Suprapubic skin (tissue), 4 donors: ENCODE results near the gene OR14A2. TPM values are rescaled to one million over a fixed set of nuclear protein-coding genes. Genes with fewer than 3 reads are reported as not detected.
"Not testable (repeated sequence)": the region's sequence is repeated elsewhere in the genome, so short reads cannot be mapped to it uniquely, and the experiment has no call there.

ENCODE experiments used
- DNase-seq, 2 donors: peaks; one replicate each; pipeline ENCODE4 v3.0.0-alpha.2; 2019; ENCODE audit warnings: low spot score in 2 of 2
- H3K27ac ChIP-seq: fragments of 200-600 bp; sonication (generic); one replicate; pipeline ENCODE4 v1.5.1; 2019
- H3K27me3 ChIP-seq: fragments of 200-600 bp; sonication (generic); one replicate; pipeline ENCODE4 v1.5.1; 2019
- H3K36me3 ChIP-seq: fragments of 200-600 bp; sonication (generic); one replicate; pipeline ENCODE4 v1.5.1; 2019
- H3K4me1 ChIP-seq: fragments of 200-600 bp; sonication (generic); one replicate; pipeline ENCODE4 v1.5.1; 2019
- H3K4me3 ChIP-seq: fragments of 200-600 bp; sonication (generic); one replicate; pipeline ENCODE4 v1.5.1; 2019; ENCODE audit warnings: mild to moderate bottlenecking
- H3K9me3 ChIP-seq: fragments of 200-600 bp; sonication (generic); one replicate; pipeline ENCODE4 v1.5.1; 2019
- EP300 ChIP-seq: sonication (generic); formaldehyde crosslinking; IDR thresholded peaks from one replicate; pipeline ENCODE4 v1.6.1; 2017; ENCODE audit warnings: antibody characterized with exemption
- POLR2A ChIP-seq, 2 donors: fragments of 450-650 bp; IDR thresholded peaks; one replicate each; pipeline ENCODE4 v1.6.1; 2017; ENCODE audit warnings: antibody characterized with exemption in 2 of 2, mild to moderate bottlenecking in 2 of 2, moderate library complexity in 2 of 2
- POLR2AphosphoS5 ChIP-seq, 3 donors: sonication (generic); formaldehyde crosslinking; IDR thresholded peaks; one replicate each; pipeline ENCODE4 v1.6.1; 2017; ENCODE audit warnings: antibody characterized with exemption in 3 of 3
- WGBS: methylation state at CpG from one replicate; pipeline ENCODE4 v1.1.5; 2018; 5-methylcytosine and 5-hydroxymethylcytosine counted together
- total RNA-seq, 4 donors: library from RNA; depleted of rRNA; stranded (reverse); fragments of >200 nt; gene quantifications; one replicate each; pipeline ENCODE4 v1.1.0, GENCODE V29; 2016
- TF ChIP-seq, protein P1 (sequence below), 2 donors: fragments of 200-600 bp in 1 of 2; fragments of 450-650 bp in 1 of 2; sonication (generic) in 1 of 2; IDR thresholded peaks; one replicate each; pipeline ENCODE4 v1.5.1; 2016 to 2019; ENCODE audit warnings: antibody characterized with exemption in 2 of 2, mild to moderate bottlenecking in 1 of 2, moderate library complexity in 1 of 2

OR14A2 gene
- total RNA-seq, result not detected

- 90% methylated on average over 2 of the region's 2 CpGs for WGBS
Observed at GRCh38 chr1:247748041-247748440, at the start of gene OR14A2. TSS of gene OR14A2 (minus strand) at chr1:247748141.

GRCh38 chr1:247797518-247797917, 49.6 kb upstream of the OR14A2 start:
- no peak for DNase-seq
- WGBS, result 36% methylated on average over 2 of the region's 2 CpGs
- no peaks in the 10 kb centered on the region for H3K9me3 ChIP-seq
- H3K4me3 ChIP-seq, result no peak overlapping the region
- no peak overlapping the region for H3K27ac ChIP-seq
- no peaks in the 10 kb centered on the region for H3K4me1 ChIP-seq
- H3K27me3 ChIP-seq, result no peaks in the 10 kb centered on the region
- TF ChIP-seq, protein P1, sequence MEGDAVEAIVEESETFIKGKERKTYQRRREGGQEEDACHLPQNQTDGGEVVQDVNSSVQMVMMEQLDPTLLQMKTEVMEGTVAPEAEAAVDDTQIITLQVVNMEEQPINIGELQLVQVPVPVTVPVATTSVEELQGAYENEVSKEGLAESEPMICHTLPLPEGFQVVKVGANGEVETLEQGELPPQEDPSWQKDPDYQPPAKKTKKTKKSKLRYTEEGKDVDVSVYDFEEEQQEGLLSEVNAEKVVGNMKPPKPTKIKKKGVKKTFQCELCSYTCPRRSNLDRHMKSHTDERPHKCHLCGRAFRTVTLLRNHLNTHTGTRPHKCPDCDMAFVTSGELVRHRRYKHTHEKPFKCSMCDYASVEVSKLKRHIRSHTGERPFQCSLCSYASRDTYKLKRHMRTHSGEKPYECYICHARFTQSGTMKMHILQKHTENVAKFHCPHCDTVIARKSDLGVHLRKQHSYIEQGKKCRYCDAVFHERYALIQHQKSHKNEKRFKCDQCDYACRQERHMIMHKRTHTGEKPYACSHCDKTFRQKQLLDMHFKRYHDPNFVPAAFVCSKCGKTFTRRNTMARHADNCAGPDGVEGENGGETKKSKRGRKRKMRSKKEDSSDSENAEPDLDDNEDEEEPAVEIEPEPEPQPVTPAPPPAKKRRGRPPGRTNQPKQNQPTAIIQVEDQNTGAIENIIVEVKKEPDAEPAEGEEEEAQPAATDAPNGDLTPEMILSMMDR (IDR thresholded peaks at IDR 0.05), result no peak
- TF ChIP-seq POLR2A (IDR thresholded peaks at IDR 0.05), result no peak
- TF ChIP-seq EP300, result no peak
- no peaks in the 10 kb centered on the region for H3K36me3 ChIP-seq

More at GRCh38 chr1:247748041-247748440, at the start of gene OR14A2:
- no peak for DNase-seq
- H3K9me3 ChIP-seq, result peaks cover 22% of the 10 kb centered on the region
- H3K4me1 ChIP-seq, result no peaks in the 10 kb centered on the region
- H3K27me3 ChIP-seq, result no peaks in the 10 kb centered on the region
- no peak within 1 kb of the TSS for H3K27ac ChIP-seq
- TF ChIP-seq POLR2A (IDR thresholded peaks at IDR 0.05), result no peak
- TF ChIP-seq POLR2AphosphoS5 (IDR thresholded peaks at IDR 0.05), result no peak
- no peak for TF ChIP-seq EP300
- TF ChIP-seq, protein P1 (IDR thresholded peaks at IDR 0.05), result no peak
- no peaks in the 10 kb centered on the region for H3K36me3 ChIP-seq
- H3K4me3 ChIP-seq, result no peak within 1 kb of the TSS

DNA sequence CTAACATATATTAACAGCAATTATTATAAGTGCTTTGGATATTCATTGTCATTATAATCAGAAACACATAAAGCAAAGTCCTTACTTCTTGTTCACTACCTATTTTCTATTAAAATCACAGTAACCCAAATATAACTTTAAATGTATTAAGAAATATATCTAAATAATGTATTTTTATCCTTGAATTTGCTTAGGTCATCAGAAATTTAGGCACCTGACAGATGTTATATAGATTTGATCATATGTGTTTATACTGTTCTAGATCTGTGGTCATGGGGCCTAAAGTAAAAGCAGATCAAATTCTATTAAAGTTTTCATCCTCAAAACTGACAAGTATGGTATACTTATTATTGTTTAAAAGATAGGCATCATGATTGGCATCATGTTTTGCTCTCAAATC, 21.7 kb upstream of the OR14A2 start:
- no peak overlapping the region for H3K4me3 ChIP-seq
- DNase-seq, result no peak
- no peaks in the 10 kb centered on the region for H3K27me3 ChIP-seq
- no peak for TF ChIP-seq POLR2AphosphoS5 (IDR thresholded peaks at IDR 0.05)
- TF ChIP-seq, protein P1 (IDR thresholded peaks at IDR 0.05), result no peak
- no peak for TF ChIP-seq POLR2A (IDR thresholded peaks at IDR 0.05)
- no peak for TF ChIP-seq EP300
- no peaks in the 10 kb centered on the region for H3K9me3 ChIP-seq
- H3K4me1 ChIP-seq, result no peaks in the 10 kb centered on the region
- no peak overlapping the region for H3K27ac ChIP-seq
- H3K36me3 ChIP-seq, result no peaks in the 10 kb centered on the region

GRCh38 chr1:247760456-247760855, 12.5 kb upstream of the OR14A2 start, which contains the start of gene OR1C1:
TSS of gene OR1C1 (minus strand) at chr1:247760556. CDS start at chr1:247758406, 2,150 bp downstream.
- H3K27me3 ChIP-seq, result no peaks in the 10 kb centered on the region
- TF ChIP-seq, protein P1 (IDR thresholded peaks at IDR 0.05), result no peak
- no peak for TF ChIP-seq POLR2A (IDR thresholded peaks at IDR 0.05)
- no peak for TF ChIP-seq POLR2AphosphoS5 (IDR thresholded peaks at IDR 0.05)
- no peak for TF ChIP-seq EP300
- H3K36me3 ChIP-seq, result no peaks in the 10 kb centered on the region
- no peaks in the 10 kb centered on the region for H3K4me1 ChIP-seq
- no peak within 1 kb of the TSS for H3K27ac ChIP-seq
- DNase-seq, result no peak
- H3K4me3 ChIP-seq, result no peak within 1 kb of the TSS
- WGBS, result 93% methylated on average over 3 of the region's 3 CpGs
- H3K9me3 ChIP-seq, result no peaks in the 10 kb centered on the region

DNA sequence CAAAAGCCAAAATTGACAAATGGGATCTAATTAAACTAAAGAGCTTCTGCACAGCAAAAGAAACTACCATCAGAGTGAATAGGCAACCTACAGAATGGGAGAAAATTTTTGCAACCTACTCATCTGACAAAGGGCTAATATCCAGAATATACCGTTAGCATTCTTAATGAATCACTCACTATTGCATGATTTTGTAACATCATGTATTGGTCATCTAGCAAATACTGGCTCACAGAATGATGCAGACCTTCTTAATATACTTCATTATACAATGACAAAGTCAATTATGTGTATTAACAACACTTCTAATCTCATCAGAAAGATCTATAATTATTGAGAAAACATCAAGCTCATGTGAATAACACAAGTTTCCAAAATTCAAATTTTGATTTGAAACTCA, 6.4 kb upstream of the OR14A2 start:
- not testable (repeated sequence) for H3K27me3 ChIP-seq, H3K4me3 ChIP-seq, H3K36me3 ChIP-seq, DNase-seq, H3K4me1 ChIP-seq, H3K27ac ChIP-seq
- H3K9me3 ChIP-seq, result peaks cover 12% of the 10 kb centered on the region
- WGBS, result 97% methylated on average over 1 of the region's 1 CpG

DNA sequence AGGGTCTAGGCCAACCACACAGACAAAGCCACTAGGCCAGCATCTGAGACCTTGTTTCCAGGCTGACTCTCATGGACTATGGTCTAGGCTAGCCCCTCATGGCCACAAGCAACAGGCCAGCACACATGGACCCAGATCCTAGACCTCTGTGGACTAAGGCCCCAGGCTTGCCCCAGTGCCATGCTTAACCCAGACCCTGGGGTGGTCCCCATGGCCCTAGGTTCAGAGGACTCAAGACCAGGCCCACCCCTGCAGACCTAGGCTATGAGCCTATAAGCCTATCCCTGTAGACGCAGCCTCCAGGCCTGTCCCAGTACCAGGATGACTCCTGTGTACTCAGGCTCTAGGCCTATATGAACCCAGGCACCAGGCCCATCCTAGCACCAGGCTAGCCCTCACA, 1.9 kb upstream of the OR14A2 start:
- Histone ChIP-seq H3K27ac (no peak overlapping the region), H3K9me3 (peaks cover 22% of the 10 kb centered on the region), H3K36me3 (no peaks in the 10 kb centered on the region), H3K27me3 (no peaks in the 10 kb centered on the region), H3K4me1 (no peaks in the 10 kb centered on the region), H3K4me3 (no peak overlapping the region)
- TF ChIP-seq POLR2AphosphoS5 (IDR thresholded peaks at IDR 0.05), result no peak
- TF ChIP-seq, protein P1 (IDR thresholded peaks at IDR 0.05), result no peak
- TF ChIP-seq EP300, result no peak
- no peak for TF ChIP-seq POLR2A (IDR thresholded peaks at IDR 0.05)
- no peak for DNase-seq
- no CpG with 5 or more reads among the region's 1 CpG for WGBS
